A549 (cell line): Measurements from ENCODE around the gene PHC2. TPM values are rescaled to one million over a fixed set of nuclear protein-coding genes. Genes with fewer than 3 reads are reported as not detected.

ENCODE experiments used
- ATAC-seq, 2 experiments: fragments of 200-7000 bp in 1 of 2; fragments of >200 bp in 1 of 2; cut with Nextera tagmentation in 1 of 2; cut with Tn5 transposase in 1 of 2; 3 replicates each; pipeline versions ENCODE4 v1.8.0 to v1.9.1; 2018 to 2020; ENCODE audit warnings: mild to moderate bottlenecking in 1 of 2, moderate library complexity in 1 of 2
- CTCF ChIA-PET: fragments of 300-600 bp; sonication (Branson Sonifier 250); formaldehyde crosslinking; extraction: SDS; loops from one replicate; lab custom pipeline; 2021; ENCODE audit warnings: antibody characterized with exemption, inconsistent platforms; lab: Yijun Ruan, JAX
- POLR2A ChIA-PET: fragments of 350-600 bp; formaldehyde crosslinking; extraction: SDS; loops from one replicate; lab custom pipeline; 2021; ENCODE audit warnings: antibody characterized with exemption, inconsistent platforms; lab: Yijun Ruan, JAX
- DNase-seq, 2 experiments: peaks; one replicate each; pipeline versions ENCODE4 v3.0.0 to v3.0.0-alpha.2; 2011 to 2016; ENCODE audit warnings: low read depth in 1 of 2, low spot score in 1 of 2
- FAIRE-seq: peaks from 2 replicates; lab custom pipeline; 2011; peaks lifted over from hg19 to GRCh38; lab: Jason Lieb, UNC
- H3K27ac ChIP-seq, 2 experiments: fragments of >200 bp; sonication (Bioruptor Twin); formaldehyde crosslinking; 3 replicates each; pipeline ENCODE4 v1.5.1; 2016 to 2017
- H3K4me1 ChIP-seq: fragments of >200 bp; sonication (Bioruptor Twin); formaldehyde crosslinking; 3 replicates; pipeline ENCODE4 v1.6.1; 2016
- H3K4me2 ChIP-seq: fragments of >200 bp; sonication (Bioruptor Twin); formaldehyde crosslinking; 3 replicates; pipeline ENCODE4 v1.6.1; 2016
- H3K4me3 ChIP-seq: fragments of >200 bp; sonication (Bioruptor Twin); formaldehyde crosslinking; 3 replicates; pipeline ENCODE4 v1.5.1; 2016
- H3K9me3 ChIP-seq: fragments of >200 bp; sonication (Bioruptor Twin); formaldehyde crosslinking; 3 replicates; pipeline ENCODE4 v1.6.1; 2016
- BHLHE40 ChIP-seq: IDR thresholded peaks from 2 replicates; pipeline ENCODE4 v1.6.1; 2012; ENCODE audit warnings: low read depth, low read length, inconsistent platforms
- CEBPB ChIP-seq, 2 experiments: fragments of >200 bp in 1 of 2; sonication (Bioruptor Twin) in 1 of 2; formaldehyde crosslinking in 1 of 2; IDR thresholded peaks; 2 replicates each; pipeline ENCODE4 v1.6.1; 2012 to 2016
- EHF ChIP-seq: fragments of 250-450 bp; sonication (Bioruptor Pico); IDR thresholded peaks from 2 replicates; pipeline ENCODE4 v1.5.0; 2020; ENCODE audit warnings: mild to moderate bottlenecking
- EP300 ChIP-seq, 2 experiments: fragments of >200 bp; sonication (Bioruptor Twin); formaldehyde crosslinking; IDR thresholded peaks; 2 replicates in 1 of 2; 3 replicates in 1 of 2; pipeline ENCODE4 v1.6.1; 2016 to 2017
- FOSL2 ChIP-seq, 2 experiments: fragments of 450-650 bp in 1 of 2; fragments of >200 bp in 1 of 2; sonication (Bioruptor Twin) in 1 of 2; formaldehyde crosslinking; IDR thresholded peaks; 2 replicates each; pipeline versions ENCODE4 v1.5.0 to v1.6.1; 2016 to 2020; ENCODE audit warnings: mild to moderate bottlenecking in 1 of 2, moderate library complexity in 1 of 2
- HOXA7 ChIP-seq: fragments of 250-450 bp; sonication (Bioruptor Pico); IDR thresholded peaks from 2 replicates; pipeline ENCODE4 v1.5.0; 2020; ENCODE audit warnings: mild to moderate bottlenecking, moderate library complexity
- HOXB13 ChIP-seq: fragments of 250-450 bp; sonication (Bioruptor Pico); IDR thresholded peaks from 2 replicates; pipeline ENCODE4 v1.5.0; 2020; ENCODE audit warnings: low read depth, mild to moderate bottlenecking, moderate library complexity
- HOXB5 ChIP-seq: fragments of 250-450 bp; sonication (Bioruptor Pico); IDR thresholded peaks from 2 replicates; pipeline ENCODE4 v1.5.0; 2020; ENCODE audit warnings: mild to moderate bottlenecking, moderate library complexity
- KDM5A ChIP-seq: fragments of 200-600 bp; sonication (generic); IDR thresholded peaks from 2 replicates; pipeline ENCODE4 v1.6.1; 2016; ENCODE audit warnings: antibody characterized with exemption, mild to moderate bottlenecking
- NPAS2 ChIP-seq: fragments of 250-450 bp; sonication (Bioruptor Pico); IDR thresholded peaks from 2 replicates; pipeline ENCODE4 v1.8.0; 2022; ENCODE audit warnings: mild to moderate bottlenecking, moderate library complexity, borderline replicate concordance
- PHF8 ChIP-seq: fragments of 200-600 bp; sonication (generic); IDR thresholded peaks from 2 replicates; pipeline ENCODE4 v1.6.1; 2016; ENCODE audit warnings: low read depth, mild to moderate bottlenecking, antibody characterized with exemption, moderate library complexity, borderline replicate concordance
- POLR2A ChIP-seq: IDR thresholded peaks from 2 replicates; pipeline ENCODE4 v1.6.1; 2012; ENCODE audit warnings: mild to moderate bottlenecking, low read length
- POLR2AphosphoS2 ChIP-seq: conservative IDR thresholded peaks from 2 replicates; pipeline ENCODE4 v1.6.1; 2012; ENCODE audit warnings: low read length, improper control_type of control experiment, inconsistent platforms
- RAD21 ChIP-seq, 2 experiments: fragments of >200 bp in 1 of 2; sonication (Bioruptor Twin) in 1 of 2; formaldehyde crosslinking in 1 of 2; IDR thresholded peaks in 1 of 2; conservative IDR thresholded peaks in 1 of 2; 2 replicates in 1 of 2; 3 replicates in 1 of 2; pipeline ENCODE4 v1.6.1; 2012 to 2018; ENCODE audit warnings: inconsistent platforms in 1 of 2
- RNF2 ChIP-seq: fragments of 200-600 bp; sonication (generic); IDR thresholded peaks from 2 replicates; pipeline ENCODE4 v1.6.1; 2016; ENCODE audit warnings: low read depth, mild to moderate bottlenecking, antibody characterized with exemption, moderate library complexity, borderline replicate concordance
- SMC3 ChIP-seq: fragments of >200 bp; sonication (Bioruptor Twin); formaldehyde crosslinking; IDR thresholded peaks from 3 replicates; pipeline ENCODE4 v1.6.1; 2018; ENCODE audit warnings: inconsistent platforms
- WGBS: methylation state at CpG from one replicate; pipeline ENCODE4 v1.1.6; 2017; ENCODE audit errors: missing lambda C conversion rate; 5-methylcytosine and 5-hydroxymethylcytosine counted together
- polyA plus RNA-seq, 4 experiments: library from polyadenylated mRNA; depleted of rRNA in 3 of 4; stranded (reverse); fragments of >200 nt; fragmentation: RNase III in 1 of 4; extraction: RNeasy Plus Mini Kit Qiagen cat#74134 plus additional on column Dnase treatment in 1 of 4; gene quantifications; 2 replicates in 3 of 4; 3 replicates in 1 of 4; pipeline ENCODE4 v1.2.3, GENCODE V29; 2011 to 2017
- TF ChIP-seq, protein P1 (sequence below): fragments of 450-650 bp; IDR thresholded peaks from 2 replicates; pipeline ENCODE4 v1.6.1; 2014; ENCODE audit warnings: antibody characterized with exemption
- TF ChIP-seq, protein P2 (sequence below): IDR thresholded peaks from 2 replicates; pipeline ENCODE4 v1.6.1; 2012
- TF ChIP-seq, protein P3 (sequence below): fragments of 250-450 bp; sonication (Bioruptor Pico); IDR thresholded peaks from 2 replicates; pipeline ENCODE4 v1.5.0; 2021; ENCODE audit warnings: mild to moderate bottlenecking, moderate library complexity, borderline replicate concordance
- TF ChIP-seq, protein P4 (sequence below): fragments of >200 bp; sonication (Bioruptor Twin); formaldehyde crosslinking; IDR thresholded peaks from 3 replicates; pipeline ENCODE4 v1.6.1; 2016

Gene PHC2
- polyA plus RNA-seq, 2 of the 4 experiments (the other 2 are of a cell fraction): 29.9 to 33.2 TPM

DNA sequence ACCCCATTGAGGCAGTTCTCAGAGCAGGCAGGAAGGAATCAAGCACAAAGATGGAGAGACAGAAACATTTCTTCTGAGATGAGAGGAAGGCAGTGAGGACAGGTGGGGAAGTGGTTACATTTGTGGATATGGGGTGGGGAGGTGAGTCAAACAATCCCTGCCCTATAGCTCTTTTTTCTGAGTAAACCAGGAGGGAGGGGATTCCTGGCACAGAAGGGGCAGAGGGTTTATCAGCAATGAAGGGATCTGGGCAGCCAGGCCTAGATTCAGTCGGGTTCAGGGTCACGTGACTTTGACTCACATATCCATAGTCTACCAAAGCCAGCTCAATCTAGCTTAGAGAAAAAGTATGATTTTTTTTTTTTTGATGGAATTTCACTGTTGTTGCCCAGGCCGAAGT, 15.7 kb upstream of the PHC2 start:
- 81% methylated on average over 3 of the region's 3 CpGs for whole genome bisulfite sequencing
- CTCF ChIA-PET: interaction anchor here (1.0 to 3.0 kb wide), 3 partner anchors 9 to 24 kb away, joined by 3 to 11 read pairs (median 5); no protein-coding TSS in a partner anchor
- Histone ChIP-seq H3K27ac (no peak overlapping the region), H3K4me3 (no peak overlapping the region), H3K4me2 (no peak overlapping the region)
- no peak for DNase-seq
- ATAC-seq: no peak
- TF ChIP-seq, protein P1, sequence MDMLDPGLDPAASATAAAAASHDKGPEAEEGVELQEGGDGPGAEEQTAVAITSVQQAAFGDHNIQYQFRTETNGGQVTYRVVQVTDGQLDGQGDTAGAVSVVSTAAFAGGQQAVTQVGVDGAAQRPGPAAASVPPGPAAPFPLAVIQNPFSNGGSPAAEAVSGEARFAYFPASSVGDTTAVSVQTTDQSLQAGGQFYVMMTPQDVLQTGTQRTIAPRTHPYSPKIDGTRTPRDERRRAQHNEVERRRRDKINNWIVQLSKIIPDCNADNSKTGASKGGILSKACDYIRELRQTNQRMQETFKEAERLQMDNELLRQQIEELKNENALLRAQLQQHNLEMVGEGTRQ: no peak
- TF ChIP-seq RAD21 (conservative IDR thresholded peaks at IDR 0.05 in 1 of 2, IDR thresholded peaks at IDR 0.05 in 1 of 2) (no peak), POLR2A (no peak), HOXB5 (CRISPR knock-in tag) (no peak), EHF (CRISPR knock-in tag) (no peak)
- TF ChIP-seq, protein P2, sequence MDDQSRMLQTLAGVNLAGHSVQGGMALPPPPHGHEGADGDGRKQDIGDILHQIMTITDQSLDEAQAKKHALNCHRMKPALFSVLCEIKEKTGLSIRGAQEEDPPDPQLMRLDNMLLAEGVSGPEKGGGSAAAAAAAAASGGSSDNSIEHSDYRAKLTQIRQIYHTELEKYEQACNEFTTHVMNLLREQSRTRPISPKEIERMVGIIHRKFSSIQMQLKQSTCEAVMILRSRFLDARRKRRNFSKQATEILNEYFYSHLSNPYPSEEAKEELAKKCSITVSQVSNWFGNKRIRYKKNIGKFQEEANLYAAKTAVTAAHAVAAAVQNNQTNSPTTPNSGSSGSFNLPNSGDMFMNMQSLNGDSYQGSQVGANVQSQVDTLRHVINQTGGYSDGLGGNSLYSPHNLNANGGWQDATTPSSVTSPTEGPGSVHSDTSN: no peak
- TF ChIP-seq, all 56 proteins: peak for 0
- no peaks in the 10 kb centered on the region for H3K9me3 ChIP-seq
- POLR2A ChIA-PET: no interaction called here
- H3K4me1 ChIP-seq: no peaks in the 10 kb centered on the region
- FAIRE-seq: no peak

DNA sequence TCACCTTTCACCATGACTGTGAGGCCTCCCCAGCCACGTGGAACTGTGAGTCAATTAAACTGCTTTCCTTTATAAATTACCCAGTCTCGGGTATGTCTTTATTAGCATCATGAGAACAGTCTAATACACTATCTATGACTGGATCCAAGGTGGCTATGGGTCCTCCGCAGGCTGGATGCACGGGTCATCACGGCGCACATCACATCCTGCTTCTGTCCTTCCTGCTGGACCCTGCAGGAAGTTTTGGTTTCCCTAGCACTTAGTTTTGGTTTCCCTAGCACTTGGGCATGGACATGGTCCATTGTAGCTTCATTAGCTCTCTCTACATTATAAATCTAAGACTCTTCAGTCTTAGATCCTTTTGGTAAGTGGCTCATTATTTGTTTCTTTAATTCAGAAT, 14.2 kb upstream of the PHC2 start:
- H3K27ac ChIP-seq: no peak overlapping the region
- H3K4me2 ChIP-seq: no peak overlapping the region
- no peaks in the 10 kb centered on the region for H3K4me1 ChIP-seq
- no peak for TF ChIP-seq EP300 (IDR thresholded peaks at IDR 0.05)
- no peak for TF ChIP-seq PHF8
- TF ChIP-seq, protein P2: no peak
- no peak for TF ChIP-seq HOXA7 (CRISPR knock-in tag)
- no peak for TF ChIP-seq SMC3
- no peak for TF ChIP-seq CEBPB (IDR thresholded peaks at IDR 0.05)
- TF ChIP-seq HOXB5 (CRISPR knock-in tag): no peak
- no peak for TF ChIP-seq HOXB13 (CRISPR knock-in tag)
- no peak for TF ChIP-seq RNF2
- TF ChIP-seq, protein P3, sequence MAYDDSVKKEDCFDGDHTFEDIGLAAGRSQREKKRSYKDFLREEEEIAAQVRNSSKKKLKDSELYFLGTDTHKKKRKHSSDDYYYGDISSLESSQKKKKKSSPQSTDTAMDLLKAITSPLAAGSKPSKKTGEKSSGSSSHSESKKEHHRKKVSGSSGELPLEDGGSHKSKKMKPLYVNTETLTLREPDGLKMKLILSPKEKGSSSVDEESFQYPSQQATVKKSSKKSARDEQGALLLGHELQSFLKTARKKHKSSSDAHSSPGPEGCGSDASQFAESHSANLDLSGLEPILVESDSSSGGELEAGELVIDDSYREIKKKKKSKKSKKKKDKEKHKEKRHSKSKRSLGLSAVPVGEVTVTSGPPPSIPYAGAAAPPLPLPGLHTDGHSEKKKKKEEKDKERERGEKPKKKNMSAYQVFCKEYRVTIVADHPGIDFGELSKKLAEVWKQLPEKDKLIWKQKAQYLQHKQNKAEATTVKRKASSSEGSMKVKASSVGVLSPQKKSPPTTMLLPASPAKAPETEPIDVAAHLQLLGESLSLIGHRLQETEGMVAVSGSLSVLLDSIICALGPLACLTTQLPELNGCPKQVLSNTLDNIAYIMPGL (CRISPR knock-in tag): no peak
- no peak for TF ChIP-seq NPAS2 (CRISPR knock-in tag)
- TF ChIP-seq FOSL2 (IDR thresholded peaks at IDR 0.05): no peak
- no peak for TF ChIP-seq FOSL2 (CRISPR knock-in tag; IDR thresholded peaks at IDR 0.05)
- TF ChIP-seq POLR2AphosphoS2: no peak
- TF ChIP-seq, protein P4, sequence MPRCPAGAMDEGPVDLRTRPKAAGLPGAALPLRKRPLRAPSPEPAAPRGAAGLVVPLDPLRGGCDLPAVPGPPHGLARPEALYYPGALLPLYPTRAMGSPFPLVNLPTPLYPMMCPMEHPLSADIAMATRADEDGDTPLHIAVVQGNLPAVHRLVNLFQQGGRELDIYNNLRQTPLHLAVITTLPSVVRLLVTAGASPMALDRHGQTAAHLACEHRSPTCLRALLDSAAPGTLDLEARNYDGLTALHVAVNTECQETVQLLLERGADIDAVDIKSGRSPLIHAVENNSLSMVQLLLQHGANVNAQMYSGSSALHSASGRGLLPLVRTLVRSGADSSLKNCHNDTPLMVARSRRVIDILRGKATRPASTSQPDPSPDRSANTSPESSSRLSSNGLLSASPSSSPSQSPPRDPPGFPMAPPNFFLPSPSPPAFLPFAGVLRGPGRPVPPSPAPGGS: no peak
- TF ChIP-seq BHLHE40: no peak
- TF ChIP-seq KDM5A: no peak
- no peak overlapping the region for H3K4me3 ChIP-seq
- H3K9me3 ChIP-seq: no peaks in the 10 kb centered on the region
- FAIRE-seq: no peak
- POLR2A ChIA-PET: no interaction called here
- 67% methylated on average over 6 of the region's 6 CpGs for WGBS
- CTCF ChIA-PET: interaction anchor here (3.0 kb wide), 1 partner anchor 10 kb away, joined by 11 read pairs; no protein-coding TSS in a partner anchor
- DNase-seq: no peak
- ATAC-seq: no peak
